Adrenal gland (tissue), 12 donors: ENCODE data around the gene SYT5. TPM values are rescaled to one million over a fixed set of nuclear protein-coding genes. Genes with fewer than 3 reads are reported as not detected.

Source experiments
- DNase-seq, 7 donors: peaks; one replicate each; pipeline ENCODE4 v3.0.0-alpha.2; 2019 to 2020
- H3K27ac ChIP-seq, 5 donors: fragments of 200-600 bp; sonication (generic) in 4 of 5; 1 replicate in 3 of 5; 2 replicates in 2 of 5; pipeline versions ENCODE4 v1.5.1 to v1.8.0; 2016 to 2020; ENCODE audit warnings: mild to moderate bottlenecking in 1 of 5
- H3K27me3 ChIP-seq: fragments of 200-600 bp; 2 replicates; pipeline ENCODE4 v1.8.0; 2021
- H3K36me3 ChIP-seq, 2 donors: fragments of 200-600 bp; replicated peaks in 1 of 2; 1 replicate in 1 of 2; 2 replicates in 1 of 2; pipeline versions ENCODE4 v1.5.1 to v1.8.0; 2018 to 2022
- H3K4me1 ChIP-seq, 2 donors: fragments of 200-600 bp; replicated peaks in 1 of 2; 1 replicate in 1 of 2; 2 replicates in 1 of 2; pipeline versions ENCODE4 v1.5.1 to v1.8.0; 2018 to 2021
- H3K4me3 ChIP-seq, 4 donors: fragments of 200-600 bp; sonication (generic) in 3 of 4; one replicate each; pipeline ENCODE4 v1.5.1; 2016 to 2018
- H3K9me3 ChIP-seq, 3 donors: fragments of 200-600 bp; sonication (generic) in 1 of 3; replicated peaks in 1 of 3; 1 replicate in 2 of 3; 2 replicates in 1 of 3; pipeline versions ENCODE4 v1.5.1 to v1.8.0; 2016 to 2021
- POLR2A ChIP-seq, 2 donors: fragments of 450-650 bp; IDR thresholded peaks; one replicate each; pipeline ENCODE4 v1.6.1; 2017; ENCODE audit warnings: antibody characterized with exemption in 2 of 2, mild to moderate bottlenecking in 2 of 2, moderate library complexity in 1 of 2
- WGBS, 4 donors: extraction: QIAGEN DNeasy Blood & Tissue Kit in 2 of 4; methylation state at CpG; one replicate each; pipeline versions ENCODE4 v1.1.5 to v1.1.7; 2013 to 2017; 5-methylcytosine and 5-hydroxymethylcytosine counted together
- intact Hi-C, 2 donors: fragments of 100-400 bp; cut with DNase I; formaldehyde crosslinking; loops; one replicate each; pipeline versions ENCODE4 v1.14.1 to v1.15.0; 2022 to 2023
- polyA plus RNA-seq, 3 donors: library from polyadenylated mRNA; stranded (reverse); fragments of 200-250 nt in 2 of 3; fragments of 350-450 nt in 1 of 3; fragmentation: Illumina TruSeq in 1 of 3; extraction: RNeasy Lipid Tissue Mini Kit (QIAGEN cat#74804) in 1 of 3; gene quantifications; one replicate each; pipeline ENCODE4 v1.2.3, GENCODE V29; 2013 to 2014
- total RNA-seq, 9 donors: library from RNA; depleted of rRNA in 4 of 9; stranded (reverse); fragments of >200 nt in 4 of 9; fragments of 120-200 nt in 1 of 9; fragmentation: NEBNext Ultra II Directional in 1 of 9; extraction: Animal tissue kit (Norgen Biotek cat#: 25700) in 1 of 9; gene quantifications; one replicate each; pipeline versions ENCODE4 v1.1.0 to v1.2.4, GENCODE V29; 2013 to 2023
- TF ChIP-seq, protein P1 (sequence below), 6 experiments: fragments of 450-650 bp in 4 of 6; fragments of 200-600 bp in 2 of 6; sonication (generic) in 1 of 6; IDR thresholded peaks; 1 replicate in 5 of 6; 2 replicates in 1 of 6; pipeline versions ENCODE4 v1.5.1 to v1.8.0; 2016 to 2021; ENCODE audit warnings: antibody characterized with exemption in 6 of 6, mild to moderate bottlenecking in 2 of 6, moderate library complexity in 1 of 6
- donor health status: healthy with polysubstance abuse.
- donor health status: Bipolar disorder and iron deficiency.
- donor health status: DM: yes; HTN: yes; CAD: no.
- donor health status: DM: no; HTN: no; CAD: no.
- donor health status: DM: no; HTN: no; CAD: no.
- donor health status: DM: yes; HTN: yes; CAD: no.

Gene SYT5
- total and polyA plus RNA-seq, 12 donors, result 0.07 to 52.0 (median 10.6) TPM; not detected in 3

DNA sequence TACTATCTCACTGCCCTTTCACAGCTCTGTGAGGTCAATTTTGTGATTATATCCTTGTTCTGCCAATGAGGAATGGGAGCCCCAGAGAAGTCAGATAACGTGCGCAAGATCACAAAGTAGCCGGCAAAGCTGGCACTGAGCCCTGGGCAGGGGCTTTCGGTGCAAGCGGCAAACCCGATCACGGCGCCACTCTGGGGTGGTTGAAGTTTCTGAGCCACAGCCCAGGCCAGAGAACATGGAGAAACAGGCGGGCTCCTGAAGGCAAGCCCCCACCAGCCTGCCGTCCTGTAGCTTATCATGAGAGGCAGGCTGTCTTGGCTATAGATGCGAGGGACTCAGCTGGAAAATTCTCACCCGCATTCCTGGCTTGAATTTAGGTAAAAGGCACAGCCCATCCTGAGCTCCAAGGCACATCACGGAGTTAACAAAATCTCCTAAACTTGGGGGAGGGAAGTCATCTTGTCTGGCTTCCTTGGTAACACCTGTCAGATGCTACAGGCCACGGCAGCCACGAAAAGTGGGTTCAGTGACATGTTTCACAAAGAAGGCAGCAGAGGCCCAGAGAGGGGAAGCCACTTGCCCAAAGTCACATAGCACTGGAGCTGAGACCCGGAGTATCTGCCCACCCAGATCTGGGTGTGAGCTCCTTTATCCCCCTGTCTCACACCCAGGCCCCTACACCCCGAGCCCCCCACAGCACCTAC lies 43.5 kb downstream of the SYT5 start:
- peaks cover 0 to 5% of the 10 kb centered on the region in 2 donors for H3K4me1 ChIP-seq
- no peak overlapping the region for H3K4me3 ChIP-seq
- no peak for TF ChIP-seq POLR2A (IDR thresholded peaks at IDR 0.05)
- TF ChIP-seq, protein P1, sequence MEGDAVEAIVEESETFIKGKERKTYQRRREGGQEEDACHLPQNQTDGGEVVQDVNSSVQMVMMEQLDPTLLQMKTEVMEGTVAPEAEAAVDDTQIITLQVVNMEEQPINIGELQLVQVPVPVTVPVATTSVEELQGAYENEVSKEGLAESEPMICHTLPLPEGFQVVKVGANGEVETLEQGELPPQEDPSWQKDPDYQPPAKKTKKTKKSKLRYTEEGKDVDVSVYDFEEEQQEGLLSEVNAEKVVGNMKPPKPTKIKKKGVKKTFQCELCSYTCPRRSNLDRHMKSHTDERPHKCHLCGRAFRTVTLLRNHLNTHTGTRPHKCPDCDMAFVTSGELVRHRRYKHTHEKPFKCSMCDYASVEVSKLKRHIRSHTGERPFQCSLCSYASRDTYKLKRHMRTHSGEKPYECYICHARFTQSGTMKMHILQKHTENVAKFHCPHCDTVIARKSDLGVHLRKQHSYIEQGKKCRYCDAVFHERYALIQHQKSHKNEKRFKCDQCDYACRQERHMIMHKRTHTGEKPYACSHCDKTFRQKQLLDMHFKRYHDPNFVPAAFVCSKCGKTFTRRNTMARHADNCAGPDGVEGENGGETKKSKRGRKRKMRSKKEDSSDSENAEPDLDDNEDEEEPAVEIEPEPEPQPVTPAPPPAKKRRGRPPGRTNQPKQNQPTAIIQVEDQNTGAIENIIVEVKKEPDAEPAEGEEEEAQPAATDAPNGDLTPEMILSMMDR (IDR thresholded peaks at IDR 0.05), result no peak
- intact Hi-C loops, result loop anchor here in 1 of 2 donors (5.0 kb wide), 1 partner anchor 371 kb away; no protein-coding TSS in a partner anchor
- no peaks in the 10 kb centered on the region for H3K9me3 ChIP-seq
- no peak overlapping the region for H3K27ac ChIP-seq
- WGBS, 4 donors, result 54 to 81% (median 78%) methylated on average over 6 to 17 of the region's 17 CpGs
- peaks cover 25% of the 10 kb centered on the region for H3K27me3 ChIP-seq
- no peaks in the 10 kb centered on the region for H3K36me3 ChIP-seq
- no peak for DNase-seq

DNA sequence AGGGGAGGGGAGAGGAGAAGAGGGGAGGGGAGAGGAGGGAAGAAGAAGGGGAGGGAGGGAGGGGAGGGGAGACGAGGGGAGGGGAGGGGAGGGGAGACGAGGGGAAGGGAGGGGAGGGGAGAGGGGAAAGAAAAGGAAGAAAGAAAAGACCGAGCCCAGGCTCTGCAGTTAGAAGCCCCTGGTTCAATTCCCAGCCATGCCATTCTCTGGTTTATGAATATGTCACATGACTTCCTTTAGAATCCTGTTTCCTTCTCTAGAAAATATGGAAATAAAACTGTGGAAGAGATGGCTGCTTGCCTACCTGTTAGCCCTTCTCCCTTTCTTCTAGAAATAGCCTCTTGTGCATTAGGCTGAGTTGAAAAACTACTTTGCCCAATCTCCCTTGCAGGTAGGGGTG lies 45.4 kb downstream of the SYT5 start:
- H3K9me3 ChIP-seq, result no peaks in the 10 kb centered on the region
- no peaks in the 10 kb centered on the region for H3K4me1 ChIP-seq
- intact Hi-C loops, result loop anchor here in 1 of 2 donors (5.0 kb wide), 1 partner anchor 373 kb away; no protein-coding TSS in a partner anchor
- H3K27me3 ChIP-seq, result peaks cover 21% of the 10 kb centered on the region
- DNase-seq, result no peak
- no peaks in the 10 kb centered on the region for H3K36me3 ChIP-seq
- TF ChIP-seq POLR2A (IDR thresholded peaks at IDR 0.05), result no peak
- TF ChIP-seq, protein P1 (IDR thresholded peaks at IDR 0.05), result no peak
- H3K4me3 ChIP-seq, result no peak overlapping the region
- no peak overlapping the region for H3K27ac ChIP-seq
- 13 to 20% (median 14%) methylated on average over 2 to 3 of the region's 3 CpGs for WGBS, 4 donors

DNA sequence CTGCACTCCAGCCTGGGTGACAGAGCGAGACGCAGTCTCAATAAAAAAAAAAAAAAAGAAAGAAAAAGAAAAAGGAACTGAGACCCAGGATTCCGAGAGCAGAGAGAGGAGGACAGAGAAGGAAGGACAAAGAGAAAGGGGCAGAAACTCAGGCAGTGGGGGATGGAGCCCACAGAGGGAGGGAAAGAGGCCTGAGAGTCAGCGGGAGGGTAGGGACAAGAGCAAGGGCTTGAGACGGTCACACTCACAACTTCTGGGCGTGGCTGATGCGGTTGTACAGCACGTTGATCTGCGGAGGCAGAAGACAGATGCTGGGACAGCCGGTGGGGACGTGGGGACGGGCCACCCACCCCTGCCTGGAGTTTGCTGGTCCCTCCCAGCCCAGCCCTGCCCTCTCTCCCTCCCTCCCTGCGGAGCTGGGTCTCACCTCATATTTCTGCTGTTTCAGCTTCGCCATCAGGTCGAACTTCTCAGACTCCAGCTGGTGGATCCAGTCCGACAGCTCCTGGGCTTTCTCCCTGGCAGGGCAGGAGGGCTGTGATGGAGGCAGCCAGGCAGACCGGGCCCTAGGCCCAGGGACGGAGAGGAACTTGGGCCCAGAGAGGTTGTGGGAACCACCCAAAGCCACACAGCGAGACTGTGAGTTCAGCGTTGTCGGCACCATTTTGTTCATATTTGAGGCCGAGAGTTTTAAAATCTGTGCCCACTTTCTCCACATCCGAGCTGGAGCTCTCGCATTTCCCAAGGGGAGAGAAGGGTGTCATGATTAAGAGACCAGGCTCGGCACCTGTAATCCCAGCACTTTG lies 46.2 kb downstream of the SYT5 start:
- Histone ChIP-seq H3K36me3 (no peaks in the 10 kb centered on the region), H3K27me3 (peaks cover 21% of the 10 kb centered on the region), H3K4me3 (no peak overlapping the region), H3K4me1 (no peaks in the 10 kb centered on the region), H3K27ac (no peak overlapping the region), H3K9me3 (no peaks in the 10 kb centered on the region)
- no peak for TF ChIP-seq POLR2A (IDR thresholded peaks at IDR 0.05)
- TF ChIP-seq, protein P1 (IDR thresholded peaks at IDR 0.05), result no peak
- DNase-seq, result no peak
- intact Hi-C loops, result no loop called here
- WGBS, 4 donors, result 67 to 77% (median 71%) methylated on average over 19 to 25 of the region's 25 CpGs

DNA sequence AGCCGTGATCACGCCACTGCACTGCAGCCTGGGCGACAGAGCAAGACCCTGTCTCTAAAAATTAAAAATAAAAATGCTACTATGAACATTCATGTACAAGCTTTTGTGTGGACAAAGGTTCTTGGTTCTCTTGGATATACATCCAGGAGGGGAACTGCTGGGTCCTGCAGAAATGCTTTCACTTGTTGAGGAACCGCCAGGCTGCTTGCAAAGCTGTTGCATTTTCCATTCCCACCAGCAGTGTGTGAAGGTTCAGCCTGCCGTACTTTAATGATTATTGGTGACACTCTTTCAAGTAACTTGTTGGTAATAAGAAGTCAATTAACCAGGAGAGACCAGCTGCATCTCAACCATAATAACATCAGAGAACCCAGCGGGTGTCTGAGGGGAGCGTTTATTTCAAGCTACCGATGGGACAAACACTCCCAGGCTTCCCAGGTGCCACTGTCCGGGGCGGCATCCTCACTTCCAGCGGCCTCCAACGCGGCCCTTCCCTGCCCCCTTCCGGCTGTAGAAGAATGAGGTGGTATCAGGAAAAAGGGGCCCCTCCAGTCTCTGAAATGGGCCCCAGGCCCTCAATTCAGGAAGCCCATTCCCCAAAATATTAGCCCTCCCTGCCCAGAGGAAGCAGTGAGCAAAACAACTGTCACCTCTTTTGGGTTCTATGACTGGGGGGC lies 47.5 kb downstream of the SYT5 start:
- no peak overlapping the region for H3K27ac ChIP-seq
- WGBS, 4 donors, result 57 to 62% (median 59%) methylated on average over 8 to 14 of the region's 14 CpGs
- TF ChIP-seq POLR2A (IDR thresholded peaks at IDR 0.05), result no peak
- TF ChIP-seq, protein P1 (IDR thresholded peaks at IDR 0.05), result no peak
- DNase-seq, result no peak
- no peaks in the 10 kb centered on the region for H3K9me3 ChIP-seq
- no peaks in the 10 kb centered on the region for H3K4me1 ChIP-seq
- H3K4me3 ChIP-seq, result no peak overlapping the region
- intact Hi-C loops, result no loop called here
- H3K27me3 ChIP-seq, result peaks cover 21% of the 10 kb centered on the region
- no peaks in the 10 kb centered on the region for H3K36me3 ChIP-seq
